ENCODE data around the gene KSR2. TPM values are rescaled to one million over a fixed set of nuclear protein-coding genes. Genes with fewer than 3 reads are reported as not detected.

Gene KSR2
- total RNA-seq, 1 donor from 2014 or later: 0.69 TPM

GRCh38 chr12:117595751-117596150 is 373.0 kb downstream of the KSR2 start:
- H3K27ac Mint-ChIP-seq: no peak overlapping the region
- no peaks in the 10 kb centered on the region for H3K36me3 Mint-ChIP-seq
- TF ChIP-seq CTCF (IDR thresholded peaks at IDR 0.05; ENCODE audit: unreplicated experiment): no peak
- peaks cover 47% of the 10 kb centered on the region for H3K27me3 Mint-ChIP-seq (ENCODE audit: low read depth)
- no peak overlapping the region for H3K4me3 Mint-ChIP-seq
- H3K4me1 Mint-ChIP-seq: peaks cover 10% of the 10 kb centered on the region
- H3K9me3 Mint-ChIP-seq: peaks cover 5% of the 10 kb centered on the region
- DNase-seq (ENCODE audit: low spot score in 2 of 2, unreplicated experiment in 2 of 2): no peak

GRCh38 chr12:117594481-117594880 is 374.3 kb downstream of the KSR2 start:
- Mint-ChIP-seq H3K4me3 (no peak overlapping the region), H3K36me3 (no peaks in the 10 kb centered on the region), H3K4me1 (peaks cover 10% of the 10 kb centered on the region), H3K27ac (no peak overlapping the region), H3K9me3 (peaks cover 15% of the 10 kb centered on the region), H3K27me3 (ENCODE audit: low read depth) (peaks cover 52% of the 10 kb centered on the region)
- no peak for TF ChIP-seq CTCF (IDR thresholded peaks at IDR 0.05; ENCODE audit: unreplicated experiment)
- no peak for DNase-seq (ENCODE audit: low spot score in 2 of 2, unreplicated experiment in 2 of 2)

GRCh38 chr12:117593815-117594400 is 374.9 kb downstream of the KSR2 start:
- no peak overlapping the region for H3K27ac Mint-ChIP-seq
- DNase-seq (ENCODE audit: low spot score in 2 of 2, unreplicated experiment in 2 of 2): no peak

GRCh38 chr12:117592588-117593305 is 376.0 kb downstream of the KSR2 start:
- TF ChIP-seq CTCF (IDR thresholded peaks at IDR 0.05; ENCODE audit: unreplicated experiment): no peak
- H3K4me1 Mint-ChIP-seq: peaks cover 10% of the 10 kb centered on the region
- no peak overlapping the region for H3K27ac Mint-ChIP-seq
- peaks cover 15% of the 10 kb centered on the region for H3K9me3 Mint-ChIP-seq
- no peaks in the 10 kb centered on the region for H3K36me3 Mint-ChIP-seq
- peaks cover 50% of the 10 kb centered on the region for H3K27me3 Mint-ChIP-seq (ENCODE audit: low read depth)
- H3K4me3 Mint-ChIP-seq: no peak overlapping the region
- no peak for DNase-seq (ENCODE audit: low spot score in 2 of 2, unreplicated experiment in 2 of 2)

More at GRCh38 chr12:117593815-117594400, 374.9 kb downstream of the KSR2 start:
- H3K36me3 Mint-ChIP-seq: no peaks in the 10 kb centered on the region
- no peak overlapping the region for H3K4me3 Mint-ChIP-seq
- peaks cover 15% of the 10 kb centered on the region for H3K9me3 Mint-ChIP-seq
- H3K4me1 Mint-ChIP-seq: peaks cover 10% of the 10 kb centered on the region
- TF ChIP-seq CTCF (IDR thresholded peaks at IDR 0.05; ENCODE audit: unreplicated experiment): no peak
- peaks cover 50% of the 10 kb centered on the region for H3K27me3 Mint-ChIP-seq (ENCODE audit: low read depth)

- no peaks in the 10 kb centered on the region for H3K36me3 Mint-ChIP-seq
- no peak for TF ChIP-seq CTCF (IDR thresholded peaks at IDR 0.05; ENCODE audit: unreplicated experiment)
- peaks cover 55% of the 10 kb centered on the region for H3K27me3 Mint-ChIP-seq (ENCODE audit: low read depth)
- H3K4me3 Mint-ChIP-seq: no peak overlapping the region
- H3K27ac Mint-ChIP-seq: no peak overlapping the region
- H3K9me3 Mint-ChIP-seq: peaks cover 15% of the 10 kb centered on the region
- peaks cover 10% of the 10 kb centered on the region for H3K4me1 Mint-ChIP-seq
- DNase-seq (ENCODE audit: low spot score in 2 of 2, unreplicated experiment in 2 of 2): no peak
Observed at GRCh38 chr12:117590999-117591398, 377.8 kb downstream of the KSR2 start.
